Left ventricle myocardium inferior (tissue), 1 donor: ENCODE data around the gene ZXDC. TPM values are rescaled to one million over a fixed set of nuclear protein-coding genes. Genes with fewer than 3 reads are reported as not detected.

Experiments
- DNase-seq: peaks from one replicate; pipeline ENCODE4 v3.0.0-alpha.2; 2020
- H3K27ac ChIP-seq: fragments of 200-600 bp; replicated peaks from 2 replicates; pipeline ENCODE4 v1.8.0; 2021
- H3K27me3 ChIP-seq: fragments of 200-600 bp; 2 replicates; pipeline ENCODE4 v1.8.0; 2021; ENCODE audit warnings: low read depth
- H3K36me3 ChIP-seq: fragments of 200-600 bp; 2 replicates; pipeline ENCODE4 v1.8.0; 2021
- H3K4me1 ChIP-seq: fragments of 200-600 bp; 2 replicates; pipeline ENCODE4 v1.8.0; 2021
- H3K4me3 ChIP-seq: fragments of 200-600 bp; 2 replicates; pipeline ENCODE4 v1.8.0; 2021; ENCODE audit warnings: mild to moderate bottlenecking, moderate library complexity
- H3K9me3 ChIP-seq: fragments of 200-600 bp; replicated peaks from 2 replicates; pipeline ENCODE4 v1.8.0; 2021
- intact Hi-C: fragments of 100-400 bp; cut with micrococcal nuclease; formaldehyde crosslinking; loops from one replicate; pipeline ENCODE4 v1.11.0; 2022
- total RNA-seq: library from RNA; stranded (reverse); fragmentation: NEBNext Ultra II Directional; extraction: Animal tissue kit (Norgen Biotek cat#: 25700); gene quantifications from one replicate; pipeline ENCODE4 v1.2.1, GENCODE V29; 2021
- TF ChIP-seq, protein P1 (sequence below): fragments of 200-600 bp; IDR thresholded peaks from 2 replicates; pipeline ENCODE4 v1.8.0; 2021; ENCODE audit warnings: antibody characterized with exemption, mild to moderate bottlenecking, borderline replicate concordance
- donor health status: DM: no; HTN: yes; CAD: no; lungs with severe emphysema.

ZXDC gene
- total RNA-seq, 1 donor from 2014 or later, result 15.6 TPM

DNA sequence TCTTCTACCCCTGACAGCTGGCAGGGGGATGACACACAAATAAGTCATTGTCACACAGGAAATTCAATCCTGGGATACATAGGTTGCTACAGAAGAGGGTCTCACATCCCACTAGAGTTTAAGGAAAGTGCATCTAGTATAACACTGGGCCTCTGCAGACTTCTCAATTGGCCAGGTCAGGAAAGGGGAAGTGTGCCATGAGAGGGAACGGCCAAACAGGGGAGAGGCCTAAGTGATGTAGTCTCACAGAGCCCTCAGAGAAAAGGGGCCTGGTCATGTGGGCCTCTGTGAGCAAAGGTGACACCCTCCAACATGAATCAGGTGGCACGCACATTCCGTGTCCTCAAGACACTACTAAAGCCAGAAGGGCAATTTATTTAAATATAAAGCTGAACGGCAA is 11.2 kb downstream of the ZXDC start:
- Histone ChIP-seq H3K27me3 (no peaks in the 10 kb centered on the region), H3K27ac (no peak overlapping the region), H3K4me1 (peaks cover 58% of the 10 kb centered on the region), H3K9me3 (no peaks in the 10 kb centered on the region), H3K4me3 (no peak overlapping the region), H3K36me3 (peaks cover 100% of the 10 kb centered on the region)
- TF ChIP-seq, protein P1, sequence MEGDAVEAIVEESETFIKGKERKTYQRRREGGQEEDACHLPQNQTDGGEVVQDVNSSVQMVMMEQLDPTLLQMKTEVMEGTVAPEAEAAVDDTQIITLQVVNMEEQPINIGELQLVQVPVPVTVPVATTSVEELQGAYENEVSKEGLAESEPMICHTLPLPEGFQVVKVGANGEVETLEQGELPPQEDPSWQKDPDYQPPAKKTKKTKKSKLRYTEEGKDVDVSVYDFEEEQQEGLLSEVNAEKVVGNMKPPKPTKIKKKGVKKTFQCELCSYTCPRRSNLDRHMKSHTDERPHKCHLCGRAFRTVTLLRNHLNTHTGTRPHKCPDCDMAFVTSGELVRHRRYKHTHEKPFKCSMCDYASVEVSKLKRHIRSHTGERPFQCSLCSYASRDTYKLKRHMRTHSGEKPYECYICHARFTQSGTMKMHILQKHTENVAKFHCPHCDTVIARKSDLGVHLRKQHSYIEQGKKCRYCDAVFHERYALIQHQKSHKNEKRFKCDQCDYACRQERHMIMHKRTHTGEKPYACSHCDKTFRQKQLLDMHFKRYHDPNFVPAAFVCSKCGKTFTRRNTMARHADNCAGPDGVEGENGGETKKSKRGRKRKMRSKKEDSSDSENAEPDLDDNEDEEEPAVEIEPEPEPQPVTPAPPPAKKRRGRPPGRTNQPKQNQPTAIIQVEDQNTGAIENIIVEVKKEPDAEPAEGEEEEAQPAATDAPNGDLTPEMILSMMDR, result no peak
- no peak for DNase-seq
- intact Hi-C loops, result no loop called here

DNA sequence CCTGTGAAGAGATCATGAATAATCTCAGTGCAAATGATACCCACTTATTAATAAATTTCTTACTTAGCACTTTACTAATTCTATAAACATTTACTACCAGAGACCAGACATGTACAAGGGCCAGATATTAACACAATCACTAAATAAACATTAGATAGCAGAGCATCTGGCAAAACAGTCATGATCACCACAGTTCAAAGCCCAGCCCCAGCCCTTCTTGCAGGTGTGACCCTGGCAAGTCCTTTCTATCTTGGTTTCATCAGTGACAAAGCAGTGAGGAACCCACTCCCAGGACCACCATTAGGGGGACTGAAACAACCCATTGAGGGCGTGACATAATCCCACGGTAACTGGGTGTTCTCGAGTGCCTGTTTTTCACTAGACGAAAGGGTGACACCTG is 11.6 kb downstream of the ZXDC start:
- TF ChIP-seq, protein P1, result no peak
- H3K4me3 ChIP-seq, result no peak overlapping the region
- H3K9me3 ChIP-seq, result no peaks in the 10 kb centered on the region
- peaks cover 54% of the 10 kb centered on the region for H3K4me1 ChIP-seq
- no peak overlapping the region for H3K27ac ChIP-seq
- no peak for DNase-seq
- intact Hi-C loops, result no loop called here
- no peaks in the 10 kb centered on the region for H3K27me3 ChIP-seq
- H3K36me3 ChIP-seq, result peaks cover 100% of the 10 kb centered on the region

DNA sequence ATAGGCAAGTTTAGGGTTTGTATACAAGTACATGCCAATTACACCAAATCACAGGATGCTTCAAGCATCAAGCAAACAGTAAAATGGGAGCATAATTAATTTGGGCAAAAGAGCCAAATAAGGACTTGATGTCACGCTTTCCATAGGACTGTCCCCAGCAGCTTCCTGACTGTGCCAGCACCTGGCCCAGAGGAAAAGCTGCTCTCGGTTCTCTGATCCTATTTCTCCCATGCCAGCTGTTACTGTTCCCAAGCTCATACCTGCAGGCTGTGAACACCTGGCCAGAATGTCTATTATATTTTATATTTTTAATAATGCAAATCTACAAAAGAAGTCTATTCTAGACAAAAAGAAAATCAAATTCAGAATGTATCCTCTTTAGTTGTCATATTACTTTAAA is 12.2 kb downstream of the ZXDC start:
- Histone ChIP-seq H3K27me3 (no peaks in the 10 kb centered on the region), H3K36me3 (peaks cover 100% of the 10 kb centered on the region), H3K27ac (no peak overlapping the region), H3K4me3 (no peak overlapping the region), H3K9me3 (no peaks in the 10 kb centered on the region), H3K4me1 (peaks cover 48% of the 10 kb centered on the region)
- TF ChIP-seq, protein P1, result no peak
- intact Hi-C loops, result no loop called here
- no peak for DNase-seq

- TF ChIP-seq, protein P1, result no peak
- Histone ChIP-seq H3K9me3 (no peaks in the 10 kb centered on the region), H3K27ac (peak overlapping the region; percentile 54), H3K4me3 (no peak overlapping the region), H3K4me1 (peaks cover 29% of the 10 kb centered on the region), H3K36me3 (peaks cover 100% of the 10 kb centered on the region), H3K27me3 (no peaks in the 10 kb centered on the region)
- DNase-seq, result no peak
- intact Hi-C loops, result no loop called here
Observed at GRCh38 chr3:126461450-126462070, 14.1 kb downstream of the ZXDC start.

GRCh38 chr3:126460381-126460780 is 15.3 kb downstream of the ZXDC start:
- Histone ChIP-seq H3K27ac (no peak overlapping the region), H3K9me3 (no peaks in the 10 kb centered on the region), H3K4me1 (peaks cover 26% of the 10 kb centered on the region), H3K4me3 (no peak overlapping the region), H3K27me3 (no peaks in the 10 kb centered on the region), H3K36me3 (peaks cover 96% of the 10 kb centered on the region)
- intact Hi-C loops, result no loop called here
- DNase-seq, result no peak
- TF ChIP-seq, protein P1, result no peak
